PC-9 (cell line): ENCODE measurements around the gene DACH1.

Experiments
- EZH2 ChIP-seq: fragments of 200-600 bp; sonication (generic); IDR thresholded peaks from 2 replicates; pipeline ENCODE4 v1.8.0; 2017; ENCODE audit warnings: antibody characterized with exemption, low read depth
- TF ChIP-seq, protein P1 (sequence below): fragments of 200-600 bp; sonication (generic); conservative IDR thresholded peaks from 2 replicates; pipeline ENCODE4 v1.6.1; 2017; ENCODE audit warnings: mixed run types, antibody characterized with exemption, mild to moderate bottlenecking, moderate library complexity

DNA sequence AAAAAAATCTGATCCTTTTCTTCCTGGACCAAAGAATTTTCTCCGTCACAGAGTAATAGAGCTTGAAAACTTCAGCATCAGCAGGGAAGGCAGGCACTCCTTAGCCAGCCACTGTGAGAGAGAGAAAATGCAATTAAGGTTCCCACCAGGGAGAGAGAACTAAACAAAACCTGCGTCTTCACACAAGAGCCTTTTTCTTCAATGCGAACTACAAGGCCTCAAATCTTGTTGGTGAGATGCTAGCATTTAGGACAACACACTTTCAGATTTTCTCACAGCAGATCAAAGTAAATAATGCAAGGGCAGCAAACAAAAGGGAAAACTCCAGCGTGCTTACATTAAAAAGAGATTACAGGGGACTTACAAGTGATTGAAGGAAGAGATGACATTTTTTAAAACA is 80.1 kb downstream of the DACH1 start:
- TF ChIP-seq, protein P1, sequence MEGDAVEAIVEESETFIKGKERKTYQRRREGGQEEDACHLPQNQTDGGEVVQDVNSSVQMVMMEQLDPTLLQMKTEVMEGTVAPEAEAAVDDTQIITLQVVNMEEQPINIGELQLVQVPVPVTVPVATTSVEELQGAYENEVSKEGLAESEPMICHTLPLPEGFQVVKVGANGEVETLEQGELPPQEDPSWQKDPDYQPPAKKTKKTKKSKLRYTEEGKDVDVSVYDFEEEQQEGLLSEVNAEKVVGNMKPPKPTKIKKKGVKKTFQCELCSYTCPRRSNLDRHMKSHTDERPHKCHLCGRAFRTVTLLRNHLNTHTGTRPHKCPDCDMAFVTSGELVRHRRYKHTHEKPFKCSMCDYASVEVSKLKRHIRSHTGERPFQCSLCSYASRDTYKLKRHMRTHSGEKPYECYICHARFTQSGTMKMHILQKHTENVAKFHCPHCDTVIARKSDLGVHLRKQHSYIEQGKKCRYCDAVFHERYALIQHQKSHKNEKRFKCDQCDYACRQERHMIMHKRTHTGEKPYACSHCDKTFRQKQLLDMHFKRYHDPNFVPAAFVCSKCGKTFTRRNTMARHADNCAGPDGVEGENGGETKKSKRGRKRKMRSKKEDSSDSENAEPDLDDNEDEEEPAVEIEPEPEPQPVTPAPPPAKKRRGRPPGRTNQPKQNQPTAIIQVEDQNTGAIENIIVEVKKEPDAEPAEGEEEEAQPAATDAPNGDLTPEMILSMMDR, result no peak
- TF ChIP-seq EZH2, result no peak
